ENCODE results near the gene NT5DC1.

NT5DC1 gene

DNA sequence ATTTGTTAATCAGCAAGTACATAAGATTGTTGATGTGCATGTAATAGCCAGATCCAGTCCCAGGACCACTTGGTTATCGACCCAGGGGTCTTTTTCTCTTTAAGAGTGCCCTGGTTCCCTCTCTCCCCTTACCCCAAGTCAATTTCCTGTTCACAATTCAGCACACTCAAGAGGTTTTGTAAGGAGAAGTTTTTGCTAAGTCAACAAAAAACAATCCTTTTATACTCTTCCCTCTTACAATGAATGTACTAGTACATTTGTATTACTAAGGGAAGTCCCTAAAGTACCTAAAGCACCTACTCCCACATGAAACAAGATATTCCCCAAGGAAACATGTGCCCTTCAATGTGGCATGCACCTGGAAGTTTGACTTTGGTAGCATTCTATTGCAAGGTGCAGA lies 1.6 kb upstream of the NT5DC1 start:
- Histone ChIP-seq H3K27ac (ENCODE audit: extremely low read depth, low read depth, low read length) (no peak overlapping the region), H3K4me1 (ENCODE audit: control insufficient read depth, insufficient read depth, low read length) (peaks cover 3% of the 10 kb centered on the region; the same call in 1 of the 2 replicates)
- CTCF ChIA-PET, result interaction anchor here (0.7 to 4.1 kb wide), 2 partner anchors 13 to 88 kb away, joined by 3 to 89 read pairs; no protein-coding TSS in a partner anchor

More for the DNA sequence above, 1.6 kb upstream of the NT5DC1 start:
- H3K36me3 ChIP-seq (ENCODE audit: control insufficient read depth in 2 of 2, insufficient read depth in 1 of 2, low read length in 2 of 2), result peaks cover 0 to 10% of the 10 kb centered on the region in 2 experiments; a peak in 1 of 3 replicates
- POLR2A ChIA-PET, result no interaction called here
- H3K4me3 ChIP-seq (ENCODE audit: low read depth, low read length), result no peak overlapping the region
- H3K9me3 ChIP-seq (ENCODE audit: control insufficient read depth, insufficient read depth, low read depth, low read length), result no peaks in the 10 kb centered on the region
- no peak for TF ChIP-seq ZNF324 (tag by site-specific recombination; IDR thresholded peaks at IDR 0.05)
- TF ChIP-seq ZNF18 (tag by site-specific recombination; IDR thresholded peaks at IDR 0.05), result no peak
- TF ChIP-seq ZNF670 (tag by site-specific recombination; IDR thresholded peaks at IDR 0.05; ENCODE audit: low read depth), result no peak
- no peak for TF ChIP-seq ZNF560 (tag by site-specific recombination; IDR thresholded peaks at IDR 0.05; ENCODE audit: borderline replicate concordance)
- TF ChIP-seq ZBTB10 (tag by site-specific recombination; IDR thresholded peaks at IDR 0.05), result no peak
- TF ChIP-seq ZNF76 (tag by site-specific recombination; IDR thresholded peaks at IDR 0.05; ENCODE audit: borderline replicate concordance, low read depth), result no peak
- TF ChIP-seq ZNF211 (tag by site-specific recombination; IDR thresholded peaks at IDR 0.05; ENCODE audit: low read depth), result no peak
- no peak for TF ChIP-seq ZNF529 (tag by site-specific recombination; IDR thresholded peaks at IDR 0.05; ENCODE audit: insufficient replicate concordance)
- no peak for TF ChIP-seq HIC1 (tag by site-specific recombination; IDR thresholded peaks at IDR 0.05)
- TF ChIP-seq, protein P1, sequence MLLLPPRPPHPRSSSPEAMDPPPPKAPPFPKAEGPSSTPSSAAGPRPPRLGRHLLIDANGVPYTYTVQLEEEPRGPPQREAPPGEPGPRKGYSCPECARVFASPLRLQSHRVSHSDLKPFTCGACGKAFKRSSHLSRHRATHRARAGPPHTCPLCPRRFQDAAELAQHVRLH (tag by site-specific recombination; IDR thresholded peaks at IDR 0.05), result no peak
- no peak for TF ChIP-seq ZNF112 (tag by site-specific recombination; IDR thresholded peaks at IDR 0.05)
- no peak for TF ChIP-seq ZNF623 (tag by site-specific recombination; IDR thresholded peaks at IDR 0.05)
- no peak for TF ChIP-seq ZNF544 (tag by site-specific recombination; IDR thresholded peaks at IDR 0.05)
- no peak for TF ChIP-seq ZNF132 (tag by site-specific recombination; IDR thresholded peaks at IDR 0.05; ENCODE audit: borderline replicate concordance)
- TF ChIP-seq, protein P2, sequence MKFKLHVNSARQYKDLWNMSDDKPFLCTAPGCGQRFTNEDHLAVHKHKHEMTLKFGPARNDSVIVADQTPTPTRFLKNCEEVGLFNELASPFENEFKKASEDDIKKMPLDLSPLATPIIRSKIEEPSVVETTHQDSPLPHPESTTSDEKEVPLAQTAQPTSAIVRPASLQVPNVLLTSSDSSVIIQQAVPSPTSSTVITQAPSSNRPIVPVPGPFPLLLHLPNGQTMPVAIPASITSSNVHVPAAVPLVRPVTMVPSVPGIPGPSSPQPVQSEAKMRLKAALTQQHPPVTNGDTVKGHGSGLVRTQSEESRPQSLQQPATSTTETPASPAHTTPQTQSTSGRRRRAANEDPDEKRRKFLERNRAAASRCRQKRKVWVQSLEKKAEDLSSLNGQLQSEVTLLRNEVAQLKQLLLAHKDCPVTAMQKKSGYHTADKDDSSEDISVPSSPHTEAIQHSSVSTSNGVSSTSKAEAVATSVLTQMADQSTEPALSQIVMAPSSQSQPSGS (tag by site-specific recombination; IDR thresholded peaks at IDR 0.05; ENCODE audit: low read depth), result no peak
- TF ChIP-seq ZNF747 (tag by site-specific recombination; IDR thresholded peaks at IDR 0.05), result no peak
- TF ChIP-seq, protein P3, sequence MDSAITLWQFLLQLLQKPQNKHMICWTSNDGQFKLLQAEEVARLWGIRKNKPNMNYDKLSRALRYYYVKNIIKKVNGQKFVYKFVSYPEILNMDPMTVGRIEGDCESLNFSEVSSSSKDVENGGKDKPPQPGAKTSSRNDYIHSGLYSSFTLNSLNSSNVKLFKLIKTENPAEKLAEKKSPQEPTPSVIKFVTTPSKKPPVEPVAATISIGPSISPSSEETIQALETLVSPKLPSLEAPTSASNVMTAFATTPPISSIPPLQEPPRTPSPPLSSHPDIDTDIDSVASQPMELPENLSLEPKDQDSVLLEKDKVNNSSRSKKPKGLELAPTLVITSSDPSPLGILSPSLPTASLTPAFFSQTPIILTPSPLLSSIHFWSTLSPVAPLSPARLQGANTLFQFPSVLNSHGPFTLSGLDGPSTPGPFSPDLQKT (IDR thresholded peaks at IDR 0.05; ENCODE audit: borderline replicate concordance, low read depth, low read length), result no peak
- TF ChIP-seq ZNF366 (tag by site-specific recombination; conservative IDR thresholded peaks at IDR 0.05), result no peak
- no peak for TF ChIP-seq EGR2 (tag by site-specific recombination; IDR thresholded peaks at IDR 0.05; ENCODE audit: low read depth)
- TF ChIP-seq, protein P4, sequence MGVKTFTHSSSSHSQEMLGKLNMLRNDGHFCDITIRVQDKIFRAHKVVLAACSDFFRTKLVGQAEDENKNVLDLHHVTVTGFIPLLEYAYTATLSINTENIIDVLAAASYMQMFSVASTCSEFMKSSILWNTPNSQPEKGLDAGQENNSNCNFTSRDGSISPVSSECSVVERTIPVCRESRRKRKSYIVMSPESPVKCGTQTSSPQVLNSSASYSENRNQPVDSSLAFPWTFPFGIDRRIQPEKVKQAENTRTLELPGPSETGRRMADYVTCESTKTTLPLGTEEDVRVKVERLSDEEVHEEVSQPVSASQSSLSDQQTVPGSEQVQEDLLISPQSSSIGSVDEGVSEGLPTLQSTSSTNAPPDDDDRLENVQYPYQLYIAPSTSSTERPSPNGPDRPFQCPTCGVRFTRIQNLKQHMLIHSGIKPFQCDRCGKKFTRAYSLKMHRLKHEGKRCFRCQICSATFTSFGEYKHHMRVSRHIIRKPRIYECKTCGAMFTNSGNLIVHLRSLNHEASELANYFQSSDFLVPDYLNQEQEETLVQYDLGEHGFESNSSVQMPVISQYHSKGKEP (tag by site-specific recombination; IDR thresholded peaks at IDR 0.05), result no peak
